HG03354 (cell line): ENCODE results near the gene TBC1D1.

Experiments
- ATAC-seq: cut with Tn5 transposase; IDR thresholded peaks from one replicate; pipeline ENCODE4 v1.9.1; 2021; ENCODE audit warnings: mild to moderate bottlenecking; ENCODE audit not compliant: unreplicated experiment, poor library complexity, severe bottlenecking

TBC1D1 gene

DNA sequence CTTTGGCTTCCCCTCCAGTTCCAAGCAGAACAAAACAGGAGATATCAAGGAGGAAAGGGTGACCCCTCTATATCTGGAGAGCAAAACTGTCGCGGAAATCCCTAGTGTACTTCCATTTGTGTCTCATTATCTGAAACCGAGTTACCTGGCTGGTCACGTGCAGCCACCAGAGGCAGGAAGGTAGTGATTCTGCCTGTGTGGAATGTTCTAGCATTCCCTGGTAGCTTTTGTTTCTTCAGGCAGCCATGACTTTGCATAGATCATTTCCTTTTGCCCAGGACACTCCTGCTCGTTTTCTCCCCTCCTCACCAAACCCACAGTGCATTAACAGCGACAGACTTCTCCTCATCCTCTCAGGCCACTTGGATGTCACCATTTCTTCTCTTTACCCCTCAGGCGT is 177.2 kb downstream of the TBC1D1 start:
- ATAC-seq = no peak

DNA sequence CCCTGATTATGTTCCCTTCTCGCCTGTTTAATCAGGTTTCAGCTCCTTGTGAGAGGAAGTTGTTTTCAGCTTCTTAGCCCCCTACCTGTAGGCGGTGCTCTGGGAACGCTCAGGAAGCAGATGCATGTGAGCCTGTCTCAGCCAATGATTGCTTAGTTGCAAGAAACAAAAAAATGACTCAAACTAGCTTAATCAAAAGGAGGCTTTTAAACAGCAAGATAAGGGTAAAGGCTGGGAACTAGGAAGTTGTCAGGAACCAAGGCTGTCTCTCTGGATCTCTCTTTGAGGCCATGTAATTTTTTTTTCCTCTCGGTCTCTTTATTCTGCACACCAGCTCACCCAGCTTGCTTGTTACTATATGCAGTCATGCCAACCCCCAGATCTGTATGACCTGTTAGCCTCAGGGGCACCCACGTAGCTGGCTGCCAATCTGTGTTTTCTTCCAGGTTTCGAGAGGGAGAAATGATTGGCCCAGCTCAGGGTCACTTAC is 178.4 kb downstream of the TBC1D1 start:
- no peak for ATAC-seq

DNA sequence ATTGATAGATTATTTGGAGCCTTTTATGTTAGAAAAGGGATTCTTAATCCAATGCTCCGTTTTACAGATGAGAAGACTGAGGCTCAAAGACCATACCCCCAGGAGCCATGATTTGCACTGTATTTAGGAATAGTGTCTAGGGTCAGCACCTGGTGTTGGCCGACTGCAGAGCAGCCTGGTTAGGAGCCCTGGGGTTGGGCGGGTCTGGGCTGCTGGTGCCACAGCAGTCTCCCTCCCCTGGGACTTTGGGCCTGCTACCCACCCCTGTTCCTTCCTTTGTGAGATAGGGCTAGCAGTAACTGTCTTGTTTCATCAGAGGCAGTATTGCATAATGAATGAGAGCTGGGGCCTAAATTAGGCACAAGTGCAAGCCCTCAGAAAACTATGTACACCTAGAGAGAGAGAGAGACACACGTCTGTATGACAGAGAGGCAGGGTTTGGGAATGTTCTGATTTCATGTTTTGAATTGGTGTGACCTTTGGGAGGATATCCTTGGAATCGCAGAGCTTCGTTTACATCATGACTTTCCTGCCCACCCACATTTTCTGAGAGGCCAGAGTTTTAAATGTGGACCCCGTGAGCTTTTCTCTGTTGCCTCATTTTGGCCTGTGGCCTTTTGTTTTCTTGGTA is 181.0 kb downstream of the TBC1D1 start:
- peak; percentile 40 for ATAC-seq

DNA sequence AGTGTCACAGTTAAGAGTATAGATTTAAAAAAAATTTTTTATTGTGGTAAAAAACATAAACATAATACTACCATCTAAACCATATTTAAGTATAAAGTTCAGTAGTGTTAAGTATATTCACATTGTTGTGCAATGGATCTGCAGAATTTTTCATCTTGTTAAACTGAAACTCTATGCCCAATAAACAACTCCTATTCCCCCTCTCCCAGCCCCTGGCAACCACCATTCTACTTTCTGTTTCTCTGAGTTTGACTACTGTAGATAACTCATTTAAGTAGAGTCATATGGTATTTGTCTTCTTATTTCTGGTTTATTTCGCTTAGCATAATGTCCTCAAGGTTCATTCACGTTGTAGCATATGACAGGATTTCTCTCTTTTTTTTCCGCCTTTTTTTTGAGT is 181.7 kb downstream of the TBC1D1 start:
- ATAC-seq = no peak

DNA sequence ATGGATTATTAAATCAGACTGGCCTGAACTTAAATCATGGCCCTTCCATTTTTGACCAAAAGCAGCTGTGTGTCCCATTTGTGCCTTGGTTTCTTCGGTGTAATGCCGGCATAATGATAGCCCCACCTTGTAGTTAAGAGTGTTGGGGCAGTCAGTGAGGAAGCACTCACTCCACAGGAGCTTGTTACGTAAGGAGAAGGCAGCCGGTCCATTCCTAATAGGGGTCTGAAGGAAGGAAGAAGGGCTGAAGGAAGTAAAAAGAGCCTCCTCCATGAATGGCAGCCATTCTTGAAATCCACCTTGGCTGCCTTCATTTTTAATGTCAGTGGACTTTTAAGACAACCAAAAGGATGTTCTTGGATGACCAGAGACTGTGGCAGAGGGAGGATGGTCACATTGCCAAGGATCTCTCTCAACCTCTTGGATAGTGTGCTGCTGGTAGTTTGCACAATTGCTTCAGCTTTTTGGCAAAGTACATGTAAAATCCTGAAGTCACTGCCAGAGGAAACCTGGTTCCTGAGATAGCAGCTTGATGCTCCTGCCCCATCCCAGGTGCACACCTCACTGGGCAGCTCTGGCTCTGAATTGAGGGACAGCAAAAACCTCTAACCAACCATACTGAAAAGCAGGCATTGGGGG is 182.8 kb downstream of the TBC1D1 start:
- ATAC-seq = no peak

DNA sequence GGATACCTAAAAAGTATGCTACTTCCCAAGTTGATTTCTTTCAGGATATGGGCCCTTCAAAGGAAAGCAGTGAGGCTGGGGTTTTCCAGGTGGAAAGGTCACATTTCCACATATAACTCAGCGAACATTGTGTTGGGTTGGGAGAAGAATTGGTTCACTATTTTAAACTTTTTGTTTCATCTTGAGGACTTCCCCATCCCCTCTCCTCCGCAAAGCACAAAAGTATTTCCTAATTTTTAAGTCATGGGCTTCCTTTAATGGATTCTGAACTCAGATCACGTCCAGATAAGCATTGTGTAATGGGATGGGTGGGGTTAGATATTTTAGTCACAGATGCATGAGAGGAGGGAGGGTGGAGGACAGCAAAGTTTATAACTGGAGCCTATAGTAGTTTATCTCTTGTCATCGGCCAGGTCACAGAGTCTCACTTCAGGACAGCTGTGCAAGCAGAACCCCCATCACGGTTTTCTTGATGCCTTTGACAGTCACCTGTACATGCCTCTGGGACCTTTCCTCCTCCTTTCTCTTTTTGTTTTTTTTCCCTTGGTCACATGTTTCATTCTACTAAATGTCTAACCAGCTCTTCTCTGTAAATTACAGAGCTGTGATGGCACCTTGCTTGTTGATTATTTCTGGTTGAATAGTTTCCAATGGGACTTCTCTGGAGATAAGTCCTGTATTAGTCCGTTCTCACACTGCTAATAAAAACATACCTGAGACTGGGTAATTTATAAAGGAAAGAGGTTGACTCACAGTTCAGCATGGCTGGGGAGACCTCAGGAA is 184.7 kb downstream of the TBC1D1 start:
- ATAC-seq = peak; percentile 43

DNA sequence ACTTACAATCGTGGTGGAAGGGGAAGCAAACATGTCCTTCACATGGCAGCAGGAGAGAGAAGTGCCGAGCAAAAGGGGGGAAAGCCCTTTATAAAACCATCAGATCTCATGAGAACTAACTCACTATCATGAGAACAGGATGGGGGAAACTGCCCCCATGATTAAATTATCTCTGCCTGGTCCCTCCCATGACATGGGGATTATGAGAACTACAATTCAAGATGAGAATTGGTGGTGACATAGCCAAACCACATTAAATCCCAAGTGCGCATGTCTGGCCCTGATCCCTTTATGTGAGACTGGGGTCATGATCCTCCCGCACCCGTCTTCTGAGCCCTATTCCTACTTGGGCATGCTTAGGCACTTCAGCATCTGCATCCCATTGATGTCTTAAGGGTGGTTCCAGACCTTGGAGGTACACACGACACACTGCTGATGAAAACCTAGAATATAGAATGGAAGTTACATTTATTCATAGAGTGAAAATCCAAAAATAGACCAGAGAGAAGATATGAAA is 185.3 kb downstream of the TBC1D1 start:
- ATAC-seq = peak; percentile 2

DNA sequence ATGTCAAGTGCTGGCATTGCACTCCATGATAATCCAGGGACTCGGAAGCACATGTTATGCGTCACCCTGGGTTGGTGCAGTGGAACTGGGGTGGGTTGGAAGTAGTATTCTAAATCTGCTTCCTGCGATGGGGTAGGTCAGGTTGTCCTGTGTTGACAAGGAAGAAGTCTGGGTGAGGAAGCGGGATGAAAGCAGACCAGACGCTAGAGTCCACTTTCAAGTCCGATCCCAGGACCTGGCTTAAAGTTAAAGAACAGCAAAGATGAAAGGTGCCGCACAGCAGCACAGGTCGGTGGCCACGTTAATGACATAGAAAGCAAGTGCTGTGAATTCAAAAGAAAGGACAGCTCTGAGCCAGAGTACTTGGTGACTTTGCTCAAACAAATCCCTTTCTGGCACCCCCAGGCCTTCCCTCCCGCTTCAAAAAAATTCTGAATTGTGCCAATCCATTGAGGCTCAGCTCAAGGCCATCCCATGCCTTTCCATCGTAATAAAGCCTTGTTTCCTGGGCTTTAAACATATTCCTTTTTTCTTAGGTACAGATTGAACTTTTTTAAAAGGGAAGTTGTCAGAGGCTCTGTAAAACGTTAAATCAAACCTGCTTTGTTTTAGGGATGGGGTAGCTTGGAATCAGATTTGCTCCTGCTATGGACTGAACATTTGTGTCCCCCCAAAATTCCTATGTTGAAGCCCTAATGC is 187.1 kb downstream of the TBC1D1 start:
- ATAC-seq = no peak

DNA sequence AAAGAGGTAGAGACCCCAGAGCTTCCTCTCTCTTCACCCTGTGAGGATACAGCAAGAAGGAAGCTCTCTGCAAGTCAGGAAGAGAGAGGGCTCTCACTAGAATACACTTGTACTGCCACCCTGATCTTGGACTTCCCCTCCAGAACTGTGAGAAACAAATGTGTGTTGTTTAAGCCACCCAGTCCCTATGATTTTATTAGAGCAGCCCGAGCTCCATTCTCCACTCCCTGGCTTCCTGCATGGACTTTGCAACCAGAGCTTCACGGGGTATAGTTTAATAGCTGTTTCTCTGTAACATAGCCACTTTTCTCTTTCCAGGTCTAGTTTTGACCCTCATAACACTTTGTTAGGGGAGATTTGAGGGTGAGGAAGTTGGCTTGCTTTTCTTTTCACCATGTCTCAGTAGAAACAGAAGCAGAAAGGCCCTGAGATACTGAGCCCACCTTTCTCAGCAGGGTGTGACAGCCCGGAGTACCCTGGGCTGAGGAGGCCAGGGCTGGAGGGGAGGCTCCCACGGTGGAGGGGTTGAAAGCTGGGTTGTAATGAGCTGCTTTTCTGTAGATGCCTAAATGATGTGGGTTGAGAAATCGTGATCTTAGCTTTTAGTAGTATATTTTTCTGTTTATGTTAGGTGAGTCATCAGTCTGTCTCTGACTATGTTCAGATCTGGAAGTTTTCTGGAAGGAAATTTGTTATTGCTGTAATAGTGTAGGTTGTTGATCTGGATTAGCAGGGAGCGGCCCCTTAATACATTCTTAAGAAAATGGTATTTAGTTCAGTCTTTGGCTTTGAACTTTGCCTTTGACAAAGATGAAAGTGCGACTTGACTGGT is 187.9 kb downstream of the TBC1D1 start:
- ATAC-seq = no peak

DNA sequence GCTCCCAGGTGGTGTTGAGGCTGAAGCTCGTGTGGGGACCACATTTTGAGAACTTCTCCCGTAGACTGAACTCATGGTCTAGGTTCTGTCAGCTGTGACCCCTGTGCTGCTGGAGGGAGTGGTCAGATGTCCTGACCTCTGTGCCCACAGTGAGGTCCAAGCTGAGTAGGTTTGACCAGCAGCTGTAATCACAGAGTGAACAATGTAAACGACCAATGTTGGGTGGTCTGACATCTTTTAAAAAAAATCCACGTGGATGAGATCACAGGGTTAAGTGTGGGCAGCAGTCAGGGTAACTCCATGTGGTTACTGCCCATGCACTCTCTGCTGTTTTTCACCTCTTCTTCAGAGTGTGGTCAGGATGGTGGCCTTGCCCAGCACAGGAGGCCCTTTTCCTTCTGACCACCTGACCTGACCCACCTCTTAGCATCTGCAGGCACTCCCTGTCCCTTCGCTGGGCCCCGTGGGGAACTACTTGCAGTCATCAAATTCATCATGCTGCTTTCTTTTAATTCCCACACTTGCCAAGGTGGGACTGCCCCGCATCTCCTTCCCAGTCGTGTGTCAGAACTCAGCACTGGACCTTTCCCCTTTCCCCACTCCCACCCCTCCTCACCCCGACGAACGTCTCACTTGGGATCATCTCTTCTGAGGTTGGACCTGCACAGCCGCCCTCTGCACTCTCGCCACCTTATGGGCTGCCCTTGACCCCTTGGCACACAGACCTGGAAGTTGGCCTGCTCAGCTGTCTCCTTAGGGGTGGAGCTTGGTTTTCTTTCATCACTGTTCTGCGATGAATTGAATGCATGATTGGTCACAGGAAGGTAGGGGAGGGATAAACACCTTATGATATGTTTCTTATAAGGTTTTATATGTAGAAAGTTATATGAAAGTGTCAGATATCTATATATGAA is 189.4 kb downstream of the TBC1D1 start:
- ATAC-seq = no peak

DNA sequence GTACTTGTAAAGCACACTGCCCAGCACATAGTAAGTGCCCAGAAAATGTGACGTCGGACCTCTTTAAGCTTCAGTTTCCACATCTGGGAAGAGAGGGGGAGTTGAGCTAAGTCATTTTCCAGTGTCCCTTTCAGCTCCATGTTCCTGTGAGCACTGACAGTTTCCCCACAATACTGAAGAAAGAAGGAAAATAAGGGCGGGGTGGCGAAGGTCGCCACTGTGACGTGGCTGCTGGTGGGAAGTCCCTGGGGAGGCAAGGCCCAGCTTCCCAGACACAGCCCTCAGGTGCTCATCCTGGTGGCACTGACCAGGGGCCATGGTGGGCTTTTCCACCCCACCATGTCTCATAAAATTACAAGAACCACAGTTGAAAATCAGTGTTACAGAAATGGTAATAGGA is 191.1 kb downstream of the TBC1D1 start:
- no peak for ATAC-seq

DNA sequence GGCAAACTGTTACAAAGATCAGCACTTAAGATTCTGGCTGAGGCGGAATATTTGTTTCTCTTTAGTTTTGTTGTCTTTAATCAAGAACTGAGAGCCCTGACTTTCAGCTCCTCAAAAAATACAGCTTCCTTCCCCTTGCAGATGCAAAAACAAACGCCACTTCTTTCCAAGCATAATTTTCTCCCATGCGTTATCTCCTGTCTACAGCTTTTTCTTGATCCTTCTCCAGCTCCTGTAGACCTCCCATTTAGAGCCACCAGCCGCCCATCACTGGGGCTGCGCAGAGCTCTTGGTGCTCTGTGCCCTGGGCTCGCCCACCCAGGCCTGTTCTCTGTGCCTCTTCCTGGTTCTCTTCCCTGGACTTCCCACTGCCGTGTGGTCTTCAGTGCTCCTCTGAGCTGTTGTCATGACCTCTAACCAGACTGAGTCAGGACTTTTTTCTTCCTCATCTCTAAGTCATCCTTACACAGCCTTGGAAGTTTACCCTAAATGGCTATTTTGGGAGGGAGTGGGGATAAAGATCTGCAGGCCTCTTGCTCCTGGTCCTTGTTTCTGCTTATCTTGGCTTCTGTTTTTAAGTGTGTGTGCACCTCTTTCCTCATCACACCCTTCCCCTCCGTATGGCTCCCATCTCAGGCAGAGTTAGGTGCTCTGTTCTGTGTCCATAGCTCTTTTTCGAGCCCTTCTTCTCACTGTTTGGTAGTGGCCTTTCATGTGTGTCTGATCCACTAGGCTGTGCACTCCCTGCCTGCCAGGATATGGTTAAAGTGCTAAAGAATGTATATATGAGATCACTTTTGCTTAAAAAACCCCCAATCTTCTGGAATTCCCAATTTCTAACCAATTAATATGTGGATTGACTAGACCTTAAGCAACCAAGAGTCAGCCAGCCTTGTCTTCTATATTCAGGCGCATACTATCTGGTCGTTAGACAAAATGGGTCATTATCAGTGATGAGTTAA is 191.8 kb downstream of the TBC1D1 start:
- no peak for ATAC-seq

DNA sequence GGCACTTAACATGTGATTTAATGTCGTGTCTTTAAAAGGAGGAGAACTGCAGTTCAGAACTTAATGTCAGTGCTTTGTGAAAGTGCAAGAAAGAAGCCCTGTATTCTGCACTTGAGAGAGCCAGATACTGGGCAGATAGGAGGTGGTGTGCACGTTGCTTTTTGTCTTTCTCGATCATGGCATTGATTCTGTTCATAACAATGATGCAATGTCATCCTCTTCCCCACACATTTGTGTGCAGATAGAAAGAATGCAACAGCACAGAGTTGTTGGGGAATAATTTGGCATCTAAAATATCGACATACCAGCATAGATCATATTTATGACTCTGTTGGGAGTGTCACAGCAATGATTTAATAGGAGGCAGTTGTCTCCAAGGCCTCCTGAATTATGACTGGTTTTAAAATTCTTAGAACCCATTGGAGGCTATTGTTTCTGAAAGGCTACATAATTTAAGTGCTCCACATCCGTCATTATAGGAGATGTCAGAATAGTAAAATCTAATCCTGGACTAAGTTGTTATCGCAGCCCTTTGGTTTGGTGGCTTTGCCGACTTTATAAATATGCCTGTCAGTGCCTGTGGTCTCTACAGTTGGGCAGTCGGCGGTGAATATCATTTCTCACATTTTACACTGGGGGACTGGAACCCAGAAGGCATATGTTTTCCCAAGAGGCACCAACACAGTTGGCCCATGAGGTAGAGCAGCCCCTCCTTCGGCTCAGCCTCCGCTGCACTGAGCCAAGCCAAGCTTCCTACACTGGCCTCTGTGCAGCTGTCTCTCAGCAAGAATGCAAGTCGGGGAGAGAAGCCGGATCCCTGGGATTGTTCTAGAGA is 194.2 kb downstream of the TBC1D1 start:
- ATAC-seq = no peak

DNA sequence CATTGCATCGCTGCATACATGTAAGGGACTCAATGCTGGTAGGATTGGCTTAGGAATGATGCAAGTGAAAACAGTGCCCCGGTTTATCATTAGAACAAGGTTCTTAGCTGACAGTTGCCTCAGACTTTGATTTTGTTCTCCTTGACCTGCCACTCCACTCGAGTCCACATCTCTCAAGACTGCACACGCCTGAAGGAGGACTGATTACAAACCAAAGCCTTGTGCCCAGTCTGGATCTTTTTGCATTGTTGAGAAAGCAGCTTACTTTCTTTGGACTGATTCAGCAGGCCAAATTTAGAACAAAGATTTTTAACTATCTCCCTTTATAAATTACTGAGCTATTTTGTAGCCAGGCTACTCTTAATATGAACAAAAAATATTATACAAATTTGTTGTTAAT is 194.9 kb downstream of the TBC1D1 start:
- no peak for ATAC-seq

DNA sequence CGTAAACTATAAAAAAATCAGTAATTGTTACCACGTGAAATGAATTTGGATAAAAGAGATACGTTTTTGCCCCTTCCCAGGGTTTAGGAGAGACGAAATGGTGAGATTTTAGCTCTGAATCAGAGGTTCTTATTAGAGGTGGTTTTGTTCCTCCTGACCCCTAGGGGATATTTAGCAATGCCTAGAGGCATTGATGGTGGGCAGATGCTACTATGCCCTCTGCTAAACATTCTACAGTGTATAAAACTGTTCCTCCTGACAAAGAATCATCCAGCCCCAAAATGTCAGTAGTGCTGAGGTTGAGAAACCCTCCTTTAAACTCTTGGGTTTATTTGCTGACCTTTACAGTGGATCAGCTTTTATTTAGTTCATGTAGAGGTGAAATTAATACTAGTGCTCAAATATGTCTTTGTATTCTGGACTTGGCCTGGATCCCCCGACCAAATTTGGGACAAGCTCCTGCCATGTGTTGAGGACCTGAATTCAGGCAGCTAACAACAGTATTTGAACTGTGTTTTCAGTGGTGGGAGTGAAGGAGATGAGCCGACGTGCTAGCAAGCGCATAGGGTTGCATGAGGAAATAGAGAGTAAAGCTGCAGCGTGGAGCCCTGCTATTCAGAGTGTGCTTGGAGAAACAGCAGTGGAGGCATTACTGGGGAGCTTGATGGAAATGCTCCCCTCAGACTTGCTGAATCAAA is 195.4 kb downstream of the TBC1D1 start:
- no peak for ATAC-seq

DNA sequence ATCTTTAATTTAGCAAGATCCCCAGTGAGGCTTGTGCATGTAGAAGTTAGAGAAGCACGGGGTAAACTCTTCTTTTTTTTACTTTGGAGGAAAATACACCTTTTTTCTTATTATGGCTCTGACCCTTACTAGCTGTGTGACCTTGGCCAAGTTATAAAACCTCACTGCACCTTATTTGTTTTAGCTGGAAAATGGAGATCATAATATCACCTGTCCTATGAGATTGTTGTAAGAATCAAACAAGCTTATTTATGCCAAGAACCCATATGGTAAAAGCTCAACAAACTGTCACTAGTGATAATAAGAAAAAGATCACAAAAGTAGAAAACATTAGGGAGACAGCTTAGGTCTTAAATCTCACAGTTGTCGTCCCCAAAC is 196.0 kb downstream of the TBC1D1 start:
- no peak for ATAC-seq
